Stimulated activated CD8-positive, alpha-beta memory T cell treated with anti-CD3 and anti-CD28 coated beads, Interleukin-2, amount 100 ng/mL, for 48 hours (primary cell): ENCODE measurements around the gene SYNPO.

ENCODE experiments used
- DNase-seq, 2 donors: peaks; one replicate each; pipeline ENCODE4 v3.0.0-alpha.2; 2020; ENCODE audit warnings: low read depth in 2 of 2

The SYNPO gene

DNA sequence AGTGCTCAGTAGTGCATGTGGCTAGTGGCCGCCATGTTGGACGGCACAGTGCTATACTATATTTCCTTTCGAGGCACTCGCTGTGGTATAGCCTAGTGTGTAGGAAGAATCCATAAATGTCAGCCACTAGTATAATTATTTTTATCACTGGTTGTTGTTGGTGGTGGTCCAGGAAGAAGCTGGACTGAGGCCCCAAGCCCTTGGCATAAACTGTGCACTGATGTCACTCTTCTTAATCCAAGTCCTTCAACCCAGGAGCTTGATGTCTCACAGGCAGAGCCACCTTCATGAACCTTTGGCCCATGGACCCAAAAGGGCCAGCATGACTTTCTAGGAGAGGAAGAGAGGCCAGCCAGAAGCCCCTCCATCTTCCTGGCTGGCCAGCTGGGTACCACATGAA, 32.5 kb upstream of the SYNPO start:
- no peak for DNase-seq

DNA sequence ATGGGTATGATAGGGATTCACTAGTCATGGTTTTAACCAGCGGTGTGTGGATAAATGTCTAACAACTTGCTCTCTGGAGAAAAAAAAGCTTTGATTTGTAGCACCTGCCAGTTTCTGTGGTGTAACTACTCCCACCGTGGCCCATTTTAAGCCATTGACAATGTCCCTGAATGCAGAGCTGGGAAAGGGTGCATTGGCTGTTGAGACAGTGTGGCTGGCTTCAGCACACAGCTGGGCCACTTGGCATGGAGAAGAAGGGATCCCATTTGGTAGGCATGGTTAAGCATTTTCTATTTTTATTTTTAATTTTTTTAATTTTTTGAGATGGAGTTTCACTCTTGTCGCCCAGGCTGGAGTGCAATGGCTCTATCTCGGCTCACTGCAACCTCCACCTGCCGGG, 31.5 kb upstream of the SYNPO start:
- DNase-seq, result no peak

DNA sequence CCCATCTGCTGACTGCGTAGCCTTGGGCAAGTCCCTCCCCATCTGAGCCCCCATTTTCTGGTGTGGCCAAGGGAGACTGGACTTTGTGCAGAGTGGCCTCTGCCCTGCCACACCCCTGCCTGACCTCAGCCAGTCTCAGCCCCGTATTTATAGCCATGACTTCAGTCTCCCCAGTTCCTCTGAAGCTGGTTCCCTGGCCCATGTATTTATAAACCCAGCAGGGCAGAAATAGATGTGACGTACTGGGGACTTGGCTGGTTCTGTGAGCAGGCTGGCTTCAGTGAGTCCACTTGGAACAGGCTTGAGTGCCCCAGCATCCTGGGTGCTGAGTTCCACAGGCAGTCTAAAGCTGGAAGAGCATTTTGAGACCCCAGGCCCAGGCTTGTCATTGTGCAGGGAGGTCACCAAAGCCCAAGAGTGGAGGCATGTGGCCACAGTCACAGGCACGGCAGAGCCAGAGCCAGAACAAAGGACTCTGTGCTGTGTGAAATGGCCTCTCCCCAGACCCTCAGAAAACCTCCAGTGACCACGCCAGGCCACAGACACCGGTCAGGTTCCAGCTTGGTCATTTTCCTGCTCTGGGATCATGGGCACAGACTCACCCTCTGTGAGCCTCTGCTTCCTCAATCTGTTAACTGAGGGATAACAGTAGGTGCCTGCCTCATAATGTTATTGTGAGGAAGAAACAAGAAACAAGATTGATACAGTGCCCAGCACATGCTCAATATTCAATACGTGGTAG, 30.4 kb upstream of the SYNPO start:
- no peak for DNase-seq

DNA sequence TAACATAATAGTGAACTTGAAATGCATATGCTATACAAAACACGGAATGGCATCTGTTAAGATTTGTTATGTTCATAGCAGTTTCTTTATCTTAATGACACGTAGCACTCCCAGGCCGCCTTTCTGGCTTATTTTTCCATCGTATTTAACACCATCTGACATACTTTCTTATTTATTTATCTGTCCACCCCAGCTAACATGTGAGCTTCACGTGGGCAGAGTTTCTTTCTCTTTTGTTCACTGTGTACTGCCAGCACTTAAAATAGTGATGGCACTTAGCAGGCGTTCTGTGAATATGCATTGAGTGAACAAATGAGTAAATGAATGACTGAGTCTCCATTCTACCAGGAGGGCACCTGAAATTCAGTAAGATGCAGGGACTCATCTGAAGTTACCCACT, 29.4 kb upstream of the SYNPO start:
- DNase-seq, result no peak

DNA sequence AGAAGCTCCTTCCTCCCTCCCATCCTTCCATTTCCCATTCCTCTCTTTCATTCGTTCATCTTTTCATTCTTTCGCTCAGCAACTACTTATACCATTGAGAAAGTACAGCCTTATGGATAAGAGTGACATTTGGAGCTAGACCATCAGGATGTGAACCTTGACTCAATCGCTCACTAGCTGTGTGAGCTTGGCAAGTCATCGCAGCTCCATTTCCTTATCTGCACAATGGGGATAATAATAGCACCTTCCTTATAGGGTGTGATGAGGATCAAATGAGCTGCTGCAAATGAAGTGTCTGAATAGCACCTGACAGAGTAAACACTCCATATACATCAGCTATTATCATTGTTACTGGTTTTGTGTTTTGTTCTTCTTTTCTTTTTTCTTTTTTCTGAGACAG, 28.1 kb upstream of the SYNPO start:
- no peak for DNase-seq

DNA sequence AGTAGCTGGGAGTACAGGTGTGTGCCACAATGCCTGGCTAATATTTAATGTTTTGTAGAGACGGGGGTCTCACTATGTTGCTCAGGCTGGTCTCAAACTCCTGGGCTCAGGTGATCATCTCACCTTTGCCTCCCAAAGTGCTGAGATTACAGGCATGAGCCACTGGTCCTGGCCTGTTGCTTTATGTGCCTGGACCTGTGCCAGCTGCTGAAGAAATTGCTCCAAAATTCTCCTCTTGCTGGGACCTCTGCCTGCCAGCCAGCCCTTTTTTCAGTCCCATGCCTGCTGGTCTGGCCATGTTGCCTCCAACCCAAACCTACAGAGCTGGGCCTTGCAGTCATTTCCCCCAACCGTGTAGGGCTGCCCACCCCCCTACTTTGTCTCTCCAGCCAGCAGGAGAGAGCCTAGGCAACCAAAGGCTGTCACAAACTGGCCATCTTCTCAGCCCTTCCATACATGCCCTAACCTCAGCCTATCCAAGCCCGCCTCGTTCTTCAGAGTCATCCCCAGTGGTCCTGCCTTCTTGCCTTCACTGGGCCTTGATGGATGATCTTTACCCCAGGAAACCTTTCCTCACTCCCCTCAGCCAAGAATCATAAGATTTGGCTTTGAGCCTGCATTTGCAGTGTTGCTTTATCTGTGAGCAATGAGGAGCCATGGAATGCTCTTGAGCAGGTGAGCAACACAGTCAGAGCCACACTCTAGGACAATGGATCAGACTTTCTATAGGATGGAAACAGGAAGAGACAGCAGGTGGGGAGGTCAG, 27.4 kb upstream of the SYNPO start:
- DNase-seq, result no peak

DNA sequence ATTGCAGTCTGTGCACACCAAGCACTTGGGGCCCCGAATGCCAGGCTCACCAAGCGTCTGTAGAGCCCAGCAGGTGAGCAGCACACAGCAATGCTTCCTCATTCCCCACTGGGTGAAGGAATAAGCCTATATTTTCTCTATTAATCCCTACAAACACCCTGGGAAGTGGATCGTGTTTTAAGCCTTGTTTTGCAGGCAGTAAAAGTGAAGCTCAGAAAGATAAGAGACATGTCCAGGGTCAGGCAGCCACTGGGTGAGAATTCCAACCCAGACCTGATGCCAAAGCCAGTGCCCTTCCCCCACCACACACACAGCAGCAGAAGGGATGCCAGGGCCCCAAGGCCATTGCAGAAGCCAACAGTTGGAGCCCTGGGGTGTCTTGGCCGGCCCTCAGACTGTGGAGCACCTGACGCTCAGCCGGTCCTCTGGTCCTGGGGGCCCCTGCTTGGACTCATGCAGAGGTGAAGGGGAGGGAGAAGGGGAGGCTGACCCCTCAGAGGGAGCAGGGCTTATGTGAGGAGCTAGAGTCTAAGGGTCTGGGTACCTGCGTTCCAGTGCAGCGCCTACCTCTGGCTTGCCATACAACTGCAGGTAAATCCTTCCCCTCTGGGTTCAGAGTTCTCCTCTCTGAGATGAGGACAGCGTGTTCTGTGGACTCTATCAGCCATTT, 26.3 kb upstream of the SYNPO start:
- no peak for DNase-seq

DNA sequence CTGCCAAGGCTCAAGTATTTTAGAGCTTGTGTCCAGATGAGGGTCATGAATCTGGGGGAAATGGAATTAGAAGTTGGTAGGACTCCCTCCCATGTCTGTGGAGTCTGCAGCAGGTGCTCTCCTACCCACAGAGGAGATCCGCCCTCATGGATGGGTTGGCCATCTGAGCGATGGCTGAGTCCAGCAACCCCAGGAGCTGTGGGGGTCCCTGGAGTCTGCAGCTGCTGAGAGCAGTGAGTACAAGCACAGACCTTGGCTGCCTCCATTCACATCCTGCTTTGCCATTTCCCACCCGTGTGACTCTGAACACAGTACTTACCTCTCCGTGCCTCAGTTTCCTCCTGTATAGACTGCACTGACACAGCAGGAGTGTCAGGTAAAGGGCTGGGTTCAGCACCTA, 25.8 kb upstream of the SYNPO start:
- no peak for DNase-seq

DNA sequence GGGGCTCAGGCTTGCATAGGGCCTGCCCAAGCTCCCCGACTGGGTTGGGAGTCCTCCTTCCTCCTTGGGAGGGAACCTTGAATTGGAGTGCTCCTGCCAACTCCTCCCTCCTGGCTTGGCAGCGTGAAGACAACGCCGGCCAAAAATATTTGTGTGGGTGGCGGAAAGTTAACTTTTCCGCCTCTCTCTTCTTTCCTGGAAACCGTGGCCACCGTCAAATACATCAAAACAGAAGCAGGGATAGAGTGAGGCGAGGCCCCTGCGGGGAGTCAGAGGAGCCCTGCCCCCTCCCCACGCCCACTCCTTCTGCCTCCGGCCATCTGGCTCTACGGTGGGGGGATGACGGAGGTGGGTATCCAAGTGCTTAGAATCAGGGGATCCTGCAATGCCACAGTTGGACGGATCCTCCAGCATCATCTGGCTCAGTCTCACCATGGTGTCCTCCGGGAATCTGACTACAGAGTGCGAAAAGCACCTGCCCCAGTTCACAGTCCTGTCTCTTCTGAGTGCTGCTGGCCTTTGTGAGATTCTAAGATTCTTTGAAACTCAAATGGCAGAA, 25.2 kb upstream of the SYNPO start:
- no peak for DNase-seq

DNA sequence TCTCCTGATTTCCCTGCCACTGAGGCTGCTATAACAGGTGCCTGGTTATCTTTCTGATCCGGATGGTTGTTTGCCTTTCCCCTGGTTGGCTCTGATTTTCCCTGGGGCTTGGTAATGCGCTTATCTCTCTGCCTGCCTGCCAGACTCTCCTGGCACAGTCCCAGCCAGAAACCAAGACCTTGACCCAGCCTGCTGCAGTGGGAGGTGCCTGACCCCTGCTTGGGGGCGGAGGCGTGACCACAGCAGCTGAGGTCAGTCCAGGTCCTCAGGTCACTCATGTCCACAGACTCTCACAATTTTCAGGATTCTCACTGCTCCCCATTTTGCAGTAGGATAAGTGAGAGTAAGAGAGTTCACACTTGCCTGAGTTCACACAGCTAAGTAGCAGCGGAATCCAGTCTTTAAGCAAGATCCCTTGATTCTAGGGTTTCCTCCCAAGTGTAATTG, 24.4 kb upstream of the SYNPO start:
- DNase-seq, result no peak

DNA sequence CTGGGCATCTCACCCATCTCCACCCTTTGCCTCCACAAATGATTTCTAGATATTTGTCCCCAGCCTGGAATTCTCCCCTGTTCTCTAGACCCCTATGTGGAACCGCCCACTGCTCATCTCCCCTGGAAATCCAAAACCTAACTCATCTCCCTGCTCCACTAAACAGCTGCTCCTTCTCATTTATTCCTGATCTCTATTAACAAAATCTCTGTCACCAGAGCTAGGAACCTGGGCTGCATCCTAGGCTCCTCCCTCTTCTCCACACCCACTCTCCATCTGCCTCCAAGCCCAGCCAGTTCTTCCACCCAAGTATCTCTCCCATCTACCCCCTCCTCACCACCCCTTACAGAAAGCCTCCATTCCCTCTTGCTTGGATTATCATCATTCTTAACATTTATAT, 24.0 kb upstream of the SYNPO start:
- no peak for DNase-seq

DNA sequence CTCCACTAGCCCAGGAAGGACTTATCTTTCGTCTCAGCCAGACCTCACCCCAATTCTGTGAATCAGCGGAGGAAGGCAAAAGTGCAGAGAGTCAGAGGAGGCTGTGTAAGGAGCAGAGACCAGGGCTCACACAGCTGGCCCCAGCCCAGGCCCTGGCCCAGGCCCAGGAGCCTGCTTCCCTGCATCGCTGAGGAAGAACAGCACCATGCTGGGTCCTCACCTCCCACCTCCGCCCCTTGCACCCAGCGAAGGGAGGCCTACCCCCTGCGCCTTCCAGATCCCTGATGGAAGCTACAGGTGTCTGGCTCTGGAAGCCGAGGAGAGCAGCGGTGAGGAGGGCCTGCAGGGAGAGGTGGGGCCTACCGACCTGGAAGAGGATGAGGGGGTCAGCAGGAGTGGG, 22.3 kb upstream of the SYNPO start:
- no peak for DNase-seq

DNA sequence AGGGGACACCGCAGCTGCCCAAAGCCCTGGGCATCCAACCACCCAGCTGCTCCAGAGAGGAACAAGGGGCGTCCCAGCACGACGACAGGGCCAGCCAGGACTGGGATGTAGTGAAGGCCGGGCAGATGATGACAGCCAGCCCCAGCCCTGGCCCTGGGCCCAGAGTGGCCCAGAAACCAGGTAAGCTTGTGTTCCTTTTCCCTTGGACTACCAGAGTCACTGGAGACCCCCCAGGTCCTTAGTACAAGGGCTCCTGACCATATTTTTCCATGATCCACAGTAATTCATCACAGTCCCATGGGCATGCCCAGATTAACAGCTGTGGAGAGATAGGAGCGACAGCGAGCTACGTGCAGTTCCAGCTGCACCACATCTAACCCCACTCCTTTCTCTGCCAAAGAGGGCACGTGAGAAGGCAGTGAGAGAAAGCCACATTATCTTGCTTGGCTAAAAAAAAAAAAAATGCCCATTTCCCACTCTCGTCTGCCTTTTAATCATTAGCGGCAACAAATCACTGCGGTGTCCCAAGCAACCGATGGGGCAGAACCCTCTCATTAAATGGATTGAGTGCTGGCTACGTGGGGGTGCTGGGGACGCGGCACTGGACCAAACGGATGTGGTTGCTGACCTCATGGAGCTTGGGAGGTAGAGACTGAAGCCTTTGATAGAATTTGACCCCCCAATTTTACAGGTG, 21.7 kb upstream of the SYNPO start:
- DNase-seq, result no peak

DNA sequence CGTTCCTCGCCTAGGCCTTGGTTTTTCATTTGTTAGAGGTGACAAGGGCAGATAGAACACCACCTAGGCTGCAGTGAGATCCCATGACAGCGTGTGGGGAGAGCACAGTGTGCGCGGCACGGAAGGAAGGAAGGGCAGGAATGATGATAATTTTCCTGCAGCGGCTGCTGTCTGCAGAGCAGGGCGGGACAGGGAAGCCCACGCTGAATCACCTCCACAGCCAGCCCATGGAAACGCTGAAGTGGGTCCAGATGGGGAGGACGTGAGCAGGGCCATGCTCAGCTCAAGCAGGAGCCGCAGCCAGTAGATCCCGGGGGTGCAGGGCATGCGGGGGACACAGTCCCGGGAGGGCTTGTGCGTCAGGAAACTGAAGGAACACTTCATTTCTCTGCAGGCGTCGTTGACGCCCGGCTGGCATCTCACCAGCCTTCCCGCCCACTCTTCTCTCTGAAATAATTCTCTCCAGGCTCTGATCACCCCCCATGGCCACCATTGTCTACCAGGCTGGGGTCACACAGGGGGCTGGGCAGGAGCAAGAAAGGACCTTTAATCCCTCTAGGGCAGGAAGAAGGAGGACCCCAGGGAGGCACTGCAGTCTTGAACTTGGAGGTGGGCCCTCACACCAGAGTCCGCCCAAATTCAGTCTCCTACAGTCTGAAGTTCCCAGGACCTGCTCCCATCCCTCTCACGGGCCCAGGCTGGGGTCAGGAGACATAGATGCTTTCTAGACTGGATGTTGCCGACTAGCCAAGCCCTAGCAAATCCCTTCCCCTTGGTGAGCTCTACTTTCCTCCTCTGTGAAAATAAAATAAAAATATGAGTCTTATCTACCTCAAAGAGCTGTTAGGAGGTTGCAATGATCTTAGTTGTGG, 20.9 kb upstream of the SYNPO start:
- DNase-seq, result no peak

DNA sequence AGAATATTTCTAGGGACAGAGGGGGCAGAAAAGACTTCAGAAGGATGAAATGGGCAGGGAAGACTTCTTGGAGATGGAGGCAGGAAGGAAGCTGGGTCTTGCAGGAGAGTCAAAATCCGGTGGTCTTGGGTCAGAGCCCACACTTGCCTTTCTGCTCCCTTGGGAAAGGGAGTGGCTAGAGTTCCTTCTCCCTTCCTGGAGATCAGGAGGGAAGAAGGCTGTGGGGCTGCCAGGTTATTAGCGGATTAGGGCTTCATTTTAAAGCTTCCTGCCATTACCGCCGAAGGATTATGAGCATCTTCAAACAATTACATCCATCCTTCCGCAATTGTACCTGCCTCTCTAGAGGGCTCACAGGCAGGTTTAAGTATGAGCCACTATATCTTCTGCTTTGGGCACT, 19.2 kb upstream of the SYNPO start:
- no peak for DNase-seq

DNA sequence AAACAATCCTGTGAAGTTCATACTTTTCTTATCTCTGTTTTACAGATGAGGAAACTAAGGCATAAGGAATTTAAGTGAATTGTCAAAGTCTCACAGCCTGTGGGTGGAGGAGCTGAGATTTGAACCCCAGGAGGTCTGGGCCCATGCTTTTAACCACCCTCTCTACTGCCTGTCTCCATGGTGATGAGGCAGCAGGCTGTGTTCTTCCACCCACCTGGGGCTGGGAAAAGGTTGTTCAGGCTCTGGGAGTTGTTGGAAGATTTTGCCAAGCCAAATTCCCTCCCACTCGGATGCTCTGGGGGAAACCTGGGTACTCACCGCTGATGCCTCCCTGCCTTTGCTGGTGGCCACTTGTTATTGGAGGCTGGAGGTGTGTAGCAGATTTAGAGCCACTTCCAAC, 18.3 kb upstream of the SYNPO start:
- no peak for DNase-seq

DNA sequence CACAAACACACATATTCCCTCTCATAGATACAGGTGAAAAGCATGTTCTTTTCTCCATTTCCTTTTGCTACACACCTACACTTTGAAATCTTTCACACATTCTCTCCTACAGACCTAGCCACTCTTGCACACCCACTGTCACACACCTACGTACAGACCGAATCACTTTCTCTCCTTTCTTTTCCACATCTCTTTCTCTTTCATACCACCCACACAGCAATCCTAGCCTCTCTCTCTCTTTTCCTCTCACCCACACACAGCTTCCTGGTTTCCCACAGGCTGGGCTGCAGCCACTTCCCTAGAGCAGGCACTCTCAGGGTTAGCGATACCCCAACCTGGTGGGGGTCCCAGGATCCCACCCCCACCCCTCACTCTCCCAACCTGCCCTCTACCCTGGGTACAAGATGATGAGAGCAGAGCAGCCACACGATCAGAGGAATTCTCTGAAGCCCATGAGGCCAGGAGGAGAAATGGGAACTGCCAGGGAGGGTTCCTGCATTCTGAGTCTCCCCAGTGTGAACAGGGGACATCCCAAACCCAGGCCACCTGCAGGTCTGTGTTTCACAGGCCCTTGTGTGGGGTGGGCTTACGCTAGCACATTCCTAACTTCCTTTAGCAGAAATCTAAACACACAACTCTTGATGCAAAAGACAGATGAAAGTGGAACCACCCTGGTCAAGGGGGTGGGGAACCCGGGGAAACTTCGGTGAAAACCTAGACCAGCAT, 17.1 kb upstream of the SYNPO start:
- DNase-seq, result no peak

DNA sequence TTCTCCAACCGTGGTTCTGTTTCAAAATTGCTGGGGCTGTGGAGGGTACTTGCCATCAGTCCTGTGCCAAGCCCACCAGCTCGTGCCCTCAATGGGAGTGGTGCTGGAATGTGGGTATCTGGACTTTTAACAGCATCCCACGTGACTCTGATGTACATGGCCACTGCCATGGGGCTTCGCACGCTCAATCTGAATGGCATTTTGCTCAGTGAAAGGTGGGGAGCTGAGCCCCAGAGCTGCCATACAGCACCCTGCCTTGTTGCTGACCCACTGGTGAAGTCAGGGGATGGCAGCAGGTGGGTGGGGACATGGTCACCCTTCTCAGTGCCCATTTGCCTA, 16.6 kb upstream of the SYNPO start:
- no peak for DNase-seq

DNA sequence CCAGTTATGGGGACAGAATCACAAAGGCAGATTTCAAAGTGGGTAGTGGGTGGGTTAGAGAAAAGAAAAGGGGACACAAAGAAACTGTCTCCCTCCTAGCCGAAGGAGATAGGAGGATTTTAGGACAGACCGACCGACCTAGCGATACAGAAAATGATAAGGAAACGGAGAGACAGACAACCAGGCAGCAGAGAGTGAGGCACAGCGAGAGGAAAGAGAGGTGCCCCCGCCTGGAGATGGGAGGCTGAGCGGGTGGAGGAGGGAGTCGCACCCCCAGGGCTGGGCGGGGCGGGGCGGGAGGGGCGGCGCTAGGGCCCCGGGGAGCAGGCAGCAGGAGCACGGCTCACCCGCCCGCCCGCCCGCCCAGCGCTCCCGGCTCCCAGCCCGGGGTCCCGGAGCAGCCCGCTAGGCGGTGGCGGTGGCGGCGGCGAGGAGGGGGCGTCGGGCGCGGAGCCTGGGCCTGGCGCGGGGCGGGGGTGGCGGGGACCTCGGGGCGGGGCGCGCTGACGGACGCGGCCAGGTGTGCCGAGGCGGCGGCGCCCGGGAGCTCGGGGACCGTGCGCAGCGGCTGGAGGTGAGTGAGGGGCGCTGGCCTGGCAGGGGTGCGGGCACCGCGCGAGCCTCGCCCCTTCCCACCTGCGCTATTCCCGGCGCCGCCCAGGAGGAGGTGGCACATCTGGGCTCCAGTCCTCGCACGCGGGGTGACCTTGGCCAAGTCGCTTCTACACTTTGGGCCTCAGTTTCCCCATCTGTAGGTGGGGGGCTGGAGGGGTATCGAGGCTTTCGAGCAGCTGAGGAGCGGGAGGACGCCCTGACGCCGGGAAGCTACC, 15.9 kb upstream of the SYNPO start:
- peak in 1 of 2 donors; percentile 1 for DNase-seq

DNA sequence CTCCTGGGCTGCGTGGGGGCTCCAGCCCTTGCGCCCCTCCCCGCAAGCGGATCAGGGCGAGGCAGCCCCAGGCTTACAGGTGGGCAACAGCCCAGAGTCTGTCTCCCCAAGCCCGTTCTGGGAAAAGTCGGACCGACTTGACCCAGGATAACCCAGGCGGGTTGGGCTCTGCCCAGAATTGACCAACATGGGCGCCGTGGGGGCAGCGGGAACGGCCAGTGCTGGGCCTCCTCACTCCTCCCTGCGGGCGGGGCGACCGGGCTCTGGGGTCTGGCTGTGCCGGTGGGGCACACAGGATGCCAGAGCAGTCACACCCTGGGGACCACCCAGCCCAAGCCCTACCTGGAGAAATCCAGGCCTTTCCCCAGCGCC, 15.3 kb upstream of the SYNPO start:
- DNase-seq, result no peak
